WTC11 (cell line): ENCODE results near the gene PLEKHG7. TPM values are rescaled to one million over a fixed set of nuclear protein-coding genes. Genes with fewer than 3 reads are reported as not detected.

Experiments used
- ATAC-seq: fragments of 200-7000 bp; cut with Tn5 transposase; 2 replicates; pipeline ENCODE4 v1.10.0; 2021; ENCODE audit warnings: mild to moderate bottlenecking, moderate library complexity
- CTCF ChIA-PET: fragments of 300-600 bp; sonication (Branson Sonifier 250); formaldehyde crosslinking; loops from one replicate; lab custom pipeline; 2021; ENCODE audit warnings: antibody characterized with exemption; lab: Charles Lee
- POLR2A ChIA-PET: fragments of 350-600 bp; sonication (Branson Sonifier 250); formaldehyde crosslinking; loops from one replicate; lab custom pipeline; 2021; ENCODE audit warnings: antibody characterized with exemption; lab: Charles Lee
- DNase-seq: peaks from one replicate; pipeline ENCODE4 v3.0.0; 2021; ENCODE audit warnings: low spot score
- H3K27ac Mint-ChIP-seq: 2 replicates; pipeline ENCODE4 v1.8.0; 2021; ENCODE audit warnings: mixed read lengths
- H3K27me3 Mint-ChIP-seq: 2 replicates; pipeline ENCODE4 v1.8.0; 2021; ENCODE audit warnings: low read depth, mild to moderate bottlenecking, moderate library complexity, mixed read lengths
- H3K36me3 Mint-ChIP-seq: 2 replicates; pipeline ENCODE4 v1.8.0; 2021; ENCODE audit warnings: mixed read lengths
- H3K4me1 Mint-ChIP-seq: 2 replicates; pipeline ENCODE4 v1.8.0; 2022; ENCODE audit warnings: mixed read lengths
- H3K4me3 Mint-ChIP-seq: 2 replicates; pipeline ENCODE4 v1.8.0; 2021; ENCODE audit warnings: mild to moderate bottlenecking, moderate library complexity, mixed read lengths
- H3K9me3 Mint-ChIP-seq: 2 replicates; pipeline ENCODE4 v1.8.0; 2021; ENCODE audit warnings: mixed read lengths
- ATF1 ChIP-seq: sonication (generic); formaldehyde crosslinking; IDR thresholded peaks from 2 replicates; pipeline ENCODE4 v1.8.1; 2023; ENCODE audit warnings: mild to moderate bottlenecking, moderate library complexity, missing genetic modification reagents
- NFATC4 ChIP-seq: fragments of 250-450 bp; sonication (Bioruptor Pico); IDR thresholded peaks from 2 replicates; pipeline ENCODE4 v1.9.0; 2021; ENCODE audit warnings: mild to moderate bottlenecking
- SMAD3 ChIP-seq: sonication (generic); formaldehyde crosslinking; IDR thresholded peaks from 2 replicates; pipeline ENCODE4 v1.8.0; 2022; ENCODE audit warnings: missing genetic modification reagents, mild to moderate bottlenecking, borderline replicate concordance
- ZNF232 ChIP-seq: sonication (generic); formaldehyde crosslinking; IDR thresholded peaks from 2 replicates; pipeline ENCODE4 v1.8.0; 2022; ENCODE audit warnings: mild to moderate bottlenecking, missing genetic modification reagents
- ZNF317 ChIP-seq: sonication (generic); formaldehyde crosslinking; IDR thresholded peaks from 2 replicates; pipeline ENCODE4 v1.8.1; 2023; ENCODE audit warnings: low read depth, mild to moderate bottlenecking, moderate library complexity, missing genetic modification reagents, borderline replicate concordance
- total RNA-seq: library from RNA; stranded (reverse); gene quantifications from 3 replicates; pipeline ENCODE4 v1.2.3, GENCODE V29; 2021
- TF ChIP-seq, protein P1 (sequence below): sonication (generic); formaldehyde crosslinking; IDR thresholded peaks from 2 replicates; pipeline ENCODE4 v1.8.0; 2022; ENCODE audit warnings: mild to moderate bottlenecking, missing genetic modification reagents
- TF ChIP-seq, protein P2 (sequence below): sonication (generic); formaldehyde crosslinking; IDR thresholded peaks from 2 replicates; pipeline ENCODE4 v1.8.0; 2022; ENCODE audit warnings: missing genetic modification reagents
- TF ChIP-seq, protein P3 (sequence below): sonication (generic); formaldehyde crosslinking; IDR thresholded peaks from 2 replicates; pipeline ENCODE4 v1.8.1; 2023; ENCODE audit warnings: mild to moderate bottlenecking, moderate library complexity, missing genetic modification reagents
- TF ChIP-seq, protein P4 (sequence below): sonication (generic); formaldehyde crosslinking; IDR thresholded peaks from 2 replicates; pipeline ENCODE4 v1.8.1; 2022; ENCODE audit warnings: low read depth, missing genetic modification reagents, borderline replicate concordance
- TF ChIP-seq, protein P5 (sequence below): fragments of 250-450 bp; sonication (Bioruptor Pico); IDR thresholded peaks from 2 replicates; pipeline ENCODE4 v1.9.0; 2021; ENCODE audit warnings: mild to moderate bottlenecking
- TF ChIP-seq, protein P6 (sequence below): sonication (generic); formaldehyde crosslinking; IDR thresholded peaks from 2 replicates; pipeline ENCODE4 v1.8.0; 2022; ENCODE audit warnings: mild to moderate bottlenecking, missing genetic modification reagents
- TF ChIP-seq, protein P7 (sequence below): fragments of 250-450 bp; sonication (Bioruptor Pico); IDR thresholded peaks from 2 replicates; pipeline ENCODE4 v1.9.0; 2021; ENCODE audit warnings: moderate library complexity, mild to moderate bottlenecking, inconsistent platforms, borderline replicate concordance
- TF ChIP-seq, protein P8 (sequence below): sonication (generic); formaldehyde crosslinking; IDR thresholded peaks from 2 replicates; pipeline ENCODE4 v1.8.0; 2022; ENCODE audit warnings: mild to moderate bottlenecking, missing genetic modification reagents
- TF ChIP-seq, protein P9 (sequence below): sonication (generic); formaldehyde crosslinking; IDR thresholded peaks from 2 replicates; pipeline ENCODE4 v1.8.0; 2023; ENCODE audit warnings: missing genetic modification reagents
- TF ChIP-seq, protein P10 (sequence below): sonication (generic); formaldehyde crosslinking; IDR thresholded peaks from 2 replicates; pipeline ENCODE4 v1.8.1; 2022; ENCODE audit warnings: missing genetic modification reagents, borderline replicate concordance

PLEKHG7 gene
- total RNA-seq, 1 experiment from 2014 or later = not detected

DNA sequence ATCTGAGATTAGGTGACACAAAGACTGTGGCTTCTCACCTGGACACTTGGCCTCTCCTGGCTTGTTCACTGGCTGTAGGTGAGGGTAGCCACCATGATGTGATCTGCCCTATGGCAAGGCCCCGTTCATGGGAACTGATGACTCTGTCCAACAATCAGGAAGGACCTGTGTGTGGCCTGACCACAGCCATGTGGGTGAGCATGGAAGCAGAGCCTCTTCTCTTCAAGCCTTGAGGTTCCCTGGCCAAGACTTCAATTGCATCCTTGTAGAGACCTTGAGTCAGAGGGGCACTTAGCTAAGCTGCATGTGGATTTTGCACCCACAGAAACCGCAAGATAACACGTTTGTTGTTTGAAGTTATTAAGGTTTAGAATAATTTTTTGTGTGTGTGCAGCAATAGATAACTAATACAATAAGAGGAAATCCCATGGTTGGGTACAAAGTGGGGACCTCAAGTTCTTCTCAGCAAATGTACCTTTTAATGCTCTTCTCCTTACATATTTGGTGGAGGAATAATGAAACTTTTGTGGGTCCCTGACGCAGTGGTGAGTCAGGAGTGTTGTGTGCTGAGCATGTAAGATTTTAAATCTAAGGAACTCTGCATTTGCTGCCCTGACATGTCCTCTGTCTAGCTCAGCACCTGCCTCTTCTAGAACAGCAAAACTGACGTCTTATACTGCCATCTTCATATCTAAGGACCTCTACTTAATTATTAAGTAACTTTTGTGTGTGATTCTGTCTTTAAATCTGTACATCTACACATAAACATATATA lies 27.5 kb upstream of the PLEKHG7 start:
- H3K4me1 Mint-ChIP-seq = no peaks in the 10 kb centered on the region
- ChIA-PET CTCF (no interaction called here), POLR2A (no interaction called here)
- no peak for TF ChIP-seq ATF1 (CRISPR knock-in tag)
- TF ChIP-seq SMAD3 (CRISPR knock-in tag) = no peak
- no peak for TF ChIP-seq NFATC4 (CRISPR knock-in tag)
- H3K36me3 Mint-ChIP-seq = no peaks in the 10 kb centered on the region
- no peak for DNase-seq
- H3K27me3 Mint-ChIP-seq = no peaks in the 10 kb centered on the region; the same call in 1 of the 2 replicates
- H3K4me3 Mint-ChIP-seq = no peak overlapping the region
- ATAC-seq = no peak
- no peak overlapping the region for H3K27ac Mint-ChIP-seq
- H3K9me3 Mint-ChIP-seq = peaks cover 14% of the 10 kb centered on the region

DNA sequence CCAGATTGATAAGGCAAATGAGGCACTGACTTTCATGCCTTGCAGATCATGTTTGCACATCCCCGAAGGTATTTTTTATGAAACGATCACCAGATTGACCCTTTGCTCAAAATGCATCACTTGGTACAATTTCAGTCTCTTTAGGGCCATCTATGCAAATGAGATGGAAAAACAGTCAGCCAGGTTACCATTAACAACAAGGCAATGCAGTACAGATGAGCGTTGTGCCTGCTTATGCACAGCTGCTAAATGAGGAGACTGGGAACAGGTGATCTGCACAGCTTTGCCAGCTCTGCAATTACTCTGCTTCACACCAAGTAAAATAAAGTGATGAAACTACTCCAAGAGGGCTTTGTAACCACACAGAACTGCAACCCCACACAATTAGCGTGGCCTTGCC lies 26.1 kb upstream of the PLEKHG7 start:
- H3K36me3 Mint-ChIP-seq = peaks cover 2% of the 10 kb centered on the region; the same call in 1 of the 2 replicates
- POLR2A ChIA-PET = no interaction called here
- CTCF ChIA-PET = no interaction called here
- H3K4me1 Mint-ChIP-seq = no peaks in the 10 kb centered on the region
- no peak for DNase-seq
- H3K9me3 Mint-ChIP-seq = peaks cover 13% of the 10 kb centered on the region
- ATAC-seq = no peak
- H3K4me3 Mint-ChIP-seq = no peak overlapping the region
- no peaks in the 10 kb centered on the region; the same call in 1 of the 2 replicates for H3K27me3 Mint-ChIP-seq
- TF ChIP-seq, protein P1, sequence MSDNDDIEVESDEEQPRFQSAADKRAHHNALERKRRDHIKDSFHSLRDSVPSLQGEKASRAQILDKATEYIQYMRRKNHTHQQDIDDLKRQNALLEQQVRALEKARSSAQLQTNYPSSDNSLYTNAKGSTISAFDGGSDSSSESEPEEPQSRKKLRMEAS (CRISPR knock-in tag) = no peak
- TF ChIP-seq, protein P2, sequence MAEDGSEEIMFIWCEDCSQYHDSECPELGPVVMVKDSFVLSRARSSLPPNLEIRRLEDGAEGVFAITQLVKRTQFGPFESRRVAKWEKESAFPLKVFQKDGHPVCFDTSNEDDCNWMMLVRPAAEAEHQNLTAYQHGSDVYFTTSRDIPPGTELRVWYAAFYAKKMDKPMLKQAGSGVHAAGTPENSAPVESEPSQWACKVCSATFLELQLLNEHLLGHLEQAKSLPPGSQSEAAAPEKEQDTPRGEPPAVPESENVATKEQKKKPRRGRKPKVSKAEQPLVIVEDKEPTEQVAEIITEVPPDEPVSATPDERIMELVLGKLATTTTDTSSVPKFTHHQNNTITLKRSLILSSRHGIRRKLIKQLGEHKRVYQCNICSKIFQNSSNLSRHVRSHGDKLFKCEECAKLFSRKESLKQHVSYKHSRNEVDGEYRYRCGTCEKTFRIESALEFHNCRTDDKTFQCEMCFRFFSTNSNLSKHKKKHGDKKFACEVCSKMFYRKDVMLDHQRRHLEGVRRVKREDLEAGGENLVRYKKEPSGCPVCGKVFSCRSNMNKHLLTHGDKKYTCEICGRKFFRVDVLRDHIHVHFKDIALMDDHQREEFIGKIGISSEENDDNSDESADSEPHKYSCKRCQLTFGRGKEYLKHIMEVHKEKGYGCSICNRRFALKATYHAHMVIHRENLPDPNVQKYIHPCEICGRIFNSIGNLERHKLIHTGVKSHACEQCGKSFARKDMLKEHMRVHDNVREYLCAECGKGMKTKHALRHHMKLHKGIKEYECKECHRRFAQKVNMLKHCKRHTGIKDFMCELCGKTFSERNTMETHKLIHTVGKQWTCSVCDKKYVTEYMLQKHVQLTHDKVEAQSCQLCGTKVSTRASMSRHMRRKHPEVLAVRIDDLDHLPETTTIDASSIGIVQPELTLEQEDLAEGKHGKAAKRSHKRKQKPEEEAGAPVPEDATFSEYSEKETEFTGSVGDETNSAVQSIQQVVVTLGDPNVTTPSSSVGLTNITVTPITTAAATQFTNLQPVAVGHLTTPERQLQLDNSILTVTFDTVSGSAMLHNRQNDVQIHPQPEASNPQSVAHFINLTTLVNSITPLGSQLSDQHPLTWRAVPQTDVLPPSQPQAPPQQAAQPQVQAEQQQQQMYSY (CRISPR knock-in tag) = no peak
- TF ChIP-seq, protein P3, sequence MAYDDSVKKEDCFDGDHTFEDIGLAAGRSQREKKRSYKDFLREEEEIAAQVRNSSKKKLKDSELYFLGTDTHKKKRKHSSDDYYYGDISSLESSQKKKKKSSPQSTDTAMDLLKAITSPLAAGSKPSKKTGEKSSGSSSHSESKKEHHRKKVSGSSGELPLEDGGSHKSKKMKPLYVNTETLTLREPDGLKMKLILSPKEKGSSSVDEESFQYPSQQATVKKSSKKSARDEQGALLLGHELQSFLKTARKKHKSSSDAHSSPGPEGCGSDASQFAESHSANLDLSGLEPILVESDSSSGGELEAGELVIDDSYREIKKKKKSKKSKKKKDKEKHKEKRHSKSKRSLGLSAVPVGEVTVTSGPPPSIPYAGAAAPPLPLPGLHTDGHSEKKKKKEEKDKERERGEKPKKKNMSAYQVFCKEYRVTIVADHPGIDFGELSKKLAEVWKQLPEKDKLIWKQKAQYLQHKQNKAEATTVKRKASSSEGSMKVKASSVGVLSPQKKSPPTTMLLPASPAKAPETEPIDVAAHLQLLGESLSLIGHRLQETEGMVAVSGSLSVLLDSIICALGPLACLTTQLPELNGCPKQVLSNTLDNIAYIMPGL = no peak
- TF ChIP-seq, protein P4, sequence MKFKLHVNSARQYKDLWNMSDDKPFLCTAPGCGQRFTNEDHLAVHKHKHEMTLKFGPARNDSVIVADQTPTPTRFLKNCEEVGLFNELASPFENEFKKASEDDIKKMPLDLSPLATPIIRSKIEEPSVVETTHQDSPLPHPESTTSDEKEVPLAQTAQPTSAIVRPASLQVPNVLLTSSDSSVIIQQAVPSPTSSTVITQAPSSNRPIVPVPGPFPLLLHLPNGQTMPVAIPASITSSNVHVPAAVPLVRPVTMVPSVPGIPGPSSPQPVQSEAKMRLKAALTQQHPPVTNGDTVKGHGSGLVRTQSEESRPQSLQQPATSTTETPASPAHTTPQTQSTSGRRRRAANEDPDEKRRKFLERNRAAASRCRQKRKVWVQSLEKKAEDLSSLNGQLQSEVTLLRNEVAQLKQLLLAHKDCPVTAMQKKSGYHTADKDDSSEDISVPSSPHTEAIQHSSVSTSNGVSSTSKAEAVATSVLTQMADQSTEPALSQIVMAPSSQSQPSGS (CRISPR knock-in tag) = no peak
- TF ChIP-seq, protein P5, sequence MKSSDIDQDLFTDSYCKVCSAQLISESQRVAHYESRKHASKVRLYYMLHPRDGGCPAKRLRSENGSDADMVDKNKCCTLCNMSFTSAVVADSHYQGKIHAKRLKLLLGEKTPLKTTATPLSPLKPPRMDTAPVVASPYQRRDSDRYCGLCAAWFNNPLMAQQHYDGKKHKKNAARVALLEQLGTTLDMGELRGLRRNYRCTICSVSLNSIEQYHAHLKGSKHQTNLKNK (CRISPR knock-in tag) = no peak
- TF ChIP-seq, protein P6, sequence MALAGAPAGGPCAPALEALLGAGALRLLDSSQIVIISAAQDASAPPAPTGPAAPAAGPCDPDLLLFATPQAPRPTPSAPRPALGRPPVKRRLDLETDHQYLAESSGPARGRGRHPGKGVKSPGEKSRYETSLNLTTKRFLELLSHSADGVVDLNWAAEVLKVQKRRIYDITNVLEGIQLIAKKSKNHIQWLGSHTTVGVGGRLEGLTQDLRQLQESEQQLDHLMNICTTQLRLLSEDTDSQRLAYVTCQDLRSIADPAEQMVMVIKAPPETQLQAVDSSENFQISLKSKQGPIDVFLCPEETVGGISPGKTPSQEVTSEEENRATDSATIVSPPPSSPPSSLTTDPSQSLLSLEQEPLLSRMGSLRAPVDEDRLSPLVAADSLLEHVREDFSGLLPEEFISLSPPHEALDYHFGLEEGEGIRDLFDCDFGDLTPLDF (CRISPR knock-in tag) = no peak
- TF ChIP-seq ZNF317 = no peak
- TF ChIP-seq, protein P7, sequence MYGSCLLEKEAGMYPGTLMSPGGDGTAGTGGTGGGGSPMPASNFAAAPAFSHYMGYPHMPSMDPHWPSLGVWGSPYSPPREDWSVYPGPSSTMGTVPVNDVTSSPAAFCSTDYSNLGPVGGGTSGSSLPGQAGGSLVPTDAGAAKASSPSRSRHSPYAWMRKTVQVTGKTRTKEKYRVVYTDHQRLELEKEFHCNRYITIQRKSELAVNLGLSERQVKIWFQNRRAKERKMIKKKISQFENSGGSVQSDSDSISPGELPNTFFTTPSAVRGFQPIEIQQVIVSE (CRISPR knock-in tag) = no peak
- no peak for TF ChIP-seq ZNF232 (CRISPR knock-in tag)
- TF ChIP-seq, protein P8, sequence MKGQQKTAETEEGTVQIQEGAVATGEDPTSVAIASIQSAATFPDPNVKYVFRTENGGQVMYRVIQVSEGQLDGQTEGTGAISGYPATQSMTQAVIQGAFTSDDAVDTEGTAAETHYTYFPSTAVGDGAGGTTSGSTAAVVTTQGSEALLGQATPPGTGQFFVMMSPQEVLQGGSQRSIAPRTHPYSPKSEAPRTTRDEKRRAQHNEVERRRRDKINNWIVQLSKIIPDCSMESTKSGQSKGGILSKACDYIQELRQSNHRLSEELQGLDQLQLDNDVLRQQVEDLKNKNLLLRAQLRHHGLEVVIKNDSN (CRISPR knock-in tag) = no peak
- no peak for TF ChIP-seq SMAD3 (CRISPR knock-in tag)
- TF ChIP-seq, protein P9, sequence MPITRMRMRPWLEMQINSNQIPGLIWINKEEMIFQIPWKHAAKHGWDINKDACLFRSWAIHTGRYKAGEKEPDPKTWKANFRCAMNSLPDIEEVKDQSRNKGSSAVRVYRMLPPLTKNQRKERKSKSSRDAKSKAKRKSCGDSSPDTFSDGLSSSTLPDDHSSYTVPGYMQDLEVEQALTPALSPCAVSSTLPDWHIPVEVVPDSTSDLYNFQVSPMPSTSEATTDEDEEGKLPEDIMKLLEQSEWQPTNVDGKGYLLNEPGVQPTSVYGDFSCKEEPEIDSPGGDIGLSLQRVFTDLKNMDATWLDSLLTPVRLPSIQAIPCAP (CRISPR knock-in tag) = no peak
- TF ChIP-seq, protein P10, sequence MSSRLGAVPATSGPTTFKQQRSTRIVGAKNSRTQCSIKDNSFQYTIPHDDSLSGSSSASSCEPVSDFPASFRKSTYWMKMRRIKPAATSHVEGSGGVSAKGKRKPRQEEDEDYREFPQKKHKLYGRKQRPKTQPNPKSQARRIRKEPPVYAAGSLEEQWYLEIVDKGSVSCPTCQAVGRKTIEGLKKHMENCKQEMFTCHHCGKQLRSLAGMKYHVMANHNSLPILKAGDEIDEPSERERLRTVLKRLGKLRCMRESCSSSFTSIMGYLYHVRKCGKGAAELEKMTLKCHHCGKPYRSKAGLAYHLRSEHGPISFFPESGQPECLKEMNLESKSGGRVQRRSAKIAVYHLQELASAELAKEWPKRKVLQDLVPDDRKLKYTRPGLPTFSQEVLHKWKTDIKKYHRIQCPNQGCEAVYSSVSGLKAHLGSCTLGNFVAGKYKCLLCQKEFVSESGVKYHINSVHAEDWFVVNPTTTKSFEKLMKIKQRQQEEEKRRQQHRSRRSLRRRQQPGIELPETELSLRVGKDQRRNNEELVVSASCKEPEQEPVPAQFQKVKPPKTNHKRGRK = no peak
- TF ChIP-seq, all 79 proteins: peak for 0
- H3K27ac Mint-ChIP-seq = no peak overlapping the region
